ENCODE data around the gene DDRGK1. TPM values are rescaled to one million over a fixed set of nuclear protein-coding genes. Genes with fewer than 3 reads are reported as not detected.

The DDRGK1 gene
- total and polyA plus RNA-seq, 8 donors = 42.0 to 52.8 (median 48.1) TPM

GRCh38 chr20:3195590-3196237 is 8.8 kb downstream of the DDRGK1 start:
- Histone ChIP-seq H3K4me1 (no peaks in the 10 kb centered on the region), H3K4me3 (no peak overlapping the region), H3K27ac (no peak overlapping the region), H3K36me3 (peaks cover 3 to 61% (median 32%) of the 10 kb centered on the region in 3 donors), H3K9me3 (no peaks in the 10 kb centered on the region), H3K27me3 (no peaks in the 10 kb centered on the region)
- no peak for ATAC-seq
- TF ChIP-seq, protein P1, sequence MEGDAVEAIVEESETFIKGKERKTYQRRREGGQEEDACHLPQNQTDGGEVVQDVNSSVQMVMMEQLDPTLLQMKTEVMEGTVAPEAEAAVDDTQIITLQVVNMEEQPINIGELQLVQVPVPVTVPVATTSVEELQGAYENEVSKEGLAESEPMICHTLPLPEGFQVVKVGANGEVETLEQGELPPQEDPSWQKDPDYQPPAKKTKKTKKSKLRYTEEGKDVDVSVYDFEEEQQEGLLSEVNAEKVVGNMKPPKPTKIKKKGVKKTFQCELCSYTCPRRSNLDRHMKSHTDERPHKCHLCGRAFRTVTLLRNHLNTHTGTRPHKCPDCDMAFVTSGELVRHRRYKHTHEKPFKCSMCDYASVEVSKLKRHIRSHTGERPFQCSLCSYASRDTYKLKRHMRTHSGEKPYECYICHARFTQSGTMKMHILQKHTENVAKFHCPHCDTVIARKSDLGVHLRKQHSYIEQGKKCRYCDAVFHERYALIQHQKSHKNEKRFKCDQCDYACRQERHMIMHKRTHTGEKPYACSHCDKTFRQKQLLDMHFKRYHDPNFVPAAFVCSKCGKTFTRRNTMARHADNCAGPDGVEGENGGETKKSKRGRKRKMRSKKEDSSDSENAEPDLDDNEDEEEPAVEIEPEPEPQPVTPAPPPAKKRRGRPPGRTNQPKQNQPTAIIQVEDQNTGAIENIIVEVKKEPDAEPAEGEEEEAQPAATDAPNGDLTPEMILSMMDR (IDR thresholded peaks at IDR 0.05) = no peak
- 90 to 94% methylated on average over 7 of the region's 7 CpGs for WGBS, 2 donors
- DNase-seq = peak in 1 of 6 donors; percentile 5
- intact Hi-C loops (cut with DNase I) = no loop called here
- FAIRE-seq = no peak

DNA sequence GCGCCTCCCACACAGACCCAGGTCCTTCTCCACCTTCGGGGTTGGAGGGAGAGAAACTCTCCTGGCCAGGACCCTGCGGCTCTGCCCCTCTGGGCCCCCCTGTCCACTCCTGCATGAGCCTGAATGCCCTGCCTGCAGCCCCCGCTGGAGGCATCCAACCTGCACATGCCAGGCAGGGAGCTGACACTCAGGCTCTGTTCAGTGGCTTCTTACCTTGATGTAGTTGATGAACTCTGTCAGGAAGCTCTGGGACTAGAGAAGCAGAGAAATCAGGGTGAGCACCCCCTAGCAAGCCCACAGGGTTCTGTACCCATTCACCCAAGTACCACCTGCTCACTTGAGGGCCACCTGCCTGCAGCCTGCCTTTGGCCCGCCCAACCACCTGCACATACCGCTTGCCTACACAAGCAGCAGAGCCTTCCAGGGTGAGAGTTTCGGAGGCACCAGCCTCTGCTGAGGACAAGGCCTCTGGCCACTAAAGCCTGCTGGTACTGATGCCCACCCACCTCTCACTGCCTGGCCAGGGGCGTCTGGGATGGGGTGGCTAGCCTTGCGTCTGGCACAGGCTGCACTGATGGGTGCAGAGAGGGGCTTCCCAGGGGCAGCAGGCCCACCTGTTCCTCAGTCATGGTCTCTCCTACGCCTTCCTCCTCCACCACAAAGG is 9.7 kb downstream of the DDRGK1 start:
- peak in 1 of 6 donors; percentile 37 for DNase-seq

GRCh38 chr20:3193806-3194616 is 10.5 kb downstream of the DDRGK1 start:
- no peak for ATAC-seq

More for the DNA sequence above, 9.7 kb downstream of the DDRGK1 start:
- H3K4me3 ChIP-seq = no peak overlapping the region
- H3K27ac ChIP-seq = no peak overlapping the region
- no peaks in the 10 kb centered on the region for H3K4me1 ChIP-seq
- peaks cover 3 to 57% (median 30%) of the 10 kb centered on the region in 3 donors for H3K36me3 ChIP-seq
- WGBS, 2 donors = 94 to 97% methylated on average over 10 of the region's 10 CpGs
- FAIRE-seq (no peak), ATAC-seq (no peak)
- no peaks in the 10 kb centered on the region for H3K27me3 ChIP-seq
- intact Hi-C loops (cut with DNase I) = no loop called here
- H3K9me3 ChIP-seq = no peaks in the 10 kb centered on the region
- TF ChIP-seq, protein P1 (IDR thresholded peaks at IDR 0.05) = no peak

GRCh38 chr20:3192226-3193015 is 12.1 kb downstream of the DDRGK1 start:
- Histone ChIP-seq H3K27me3 (no peaks in the 10 kb centered on the region), H3K9me3 (no peaks in the 10 kb centered on the region), H3K36me3 (peaks cover 3 to 44% (median 26%) of the 10 kb centered on the region in 3 donors), H3K4me1 (no peaks in the 10 kb centered on the region), H3K27ac (no peak overlapping the region), H3K4me3 (no peak overlapping the region)
- TF ChIP-seq, protein P1 (IDR thresholded peaks at IDR 0.05) = no peak
- DNase-seq = peak in 1 of 6 donors; percentile 19
- ATAC-seq = no peak
- WGBS, 2 donors = 90 to 93% methylated on average over 18 of the region's 18 CpGs
- FAIRE-seq = no peak
- intact Hi-C loops (cut with DNase I) = no loop called here

More at GRCh38 chr20:3193806-3194616, 10.5 kb downstream of the DDRGK1 start:
- FAIRE-seq (no peak), DNase-seq (peak in 1 of 6 donors; percentile 35)
- Histone ChIP-seq H3K27me3 (no peaks in the 10 kb centered on the region), H3K27ac (no peak overlapping the region), H3K36me3 (peaks cover 3 to 50% (median 26%) of the 10 kb centered on the region in 3 donors), H3K4me3 (no peak overlapping the region), H3K9me3 (no peaks in the 10 kb centered on the region), H3K4me1 (no peaks in the 10 kb centered on the region)
- intact Hi-C loops (cut with DNase I) = no loop called here
- TF ChIP-seq, protein P1 (IDR thresholded peaks at IDR 0.05) = no peak
- WGBS, 2 donors = 95 to 98% methylated on average over 14 of the region's 14 CpGs
